GM19240 (cell line): ENCODE results near the gene CKAP2.
"Not testable (repeated sequence)": the region's sequence is repeated elsewhere in the genome, so short reads cannot be mapped to it uniquely, and the experiment has no call there.

ENCODE experiments used
- DNase-seq: peaks from one replicate; pipeline ENCODE4 v3.0.0; 2011; ENCODE audit warnings: low spot score; ENCODE audit not compliant: insufficient read length

The CKAP2 gene

GRCh38 chr13:52451135-52451804, 4.0 kb upstream of the CKAP2 start:
- no peak for DNase-seq

- DNase-seq = no peak
Measured at GRCh38 chr13:52452470-52452869, 2.8 kb upstream of the CKAP2 start.

GRCh38 chr13:52454459-52454819, 839 bp upstream of the CKAP2 start:
- peak; percentile 32 for DNase-seq

GRCh38 chr13:52455677-52456041, 381 bp downstream of the CKAP2 start:
- peak; percentile 50 for DNase-seq

GRCh38 chr13:52459668-52460067, 4.4 kb downstream of the CKAP2 start:
- DNase-seq = no peak

- DNase-seq = no peak
Measured at GRCh38 chr13:52461265-52461664, 6.0 kb downstream of the CKAP2 start.

GRCh38 chr13:52463526-52463925, 8.2 kb downstream of the CKAP2 start:
- no peak for DNase-seq

GRCh38 chr13:52468487-52468886, 13.2 kb downstream of the CKAP2 start:
- DNase-seq = not testable (repeated sequence)

GRCh38 chr13:52480677-52481428, 25.6 kb downstream of the CKAP2 start:
- DNase-seq = not testable (repeated sequence)

- not testable (repeated sequence) for DNase-seq
Measured at GRCh38 chr13:52487078-52487477, 31.8 kb downstream of the CKAP2 start.

- not testable (repeated sequence) for DNase-seq
Measured at GRCh38 chr13:52488763-52489162, 33.5 kb downstream of the CKAP2 start.

- DNase-seq = not testable (repeated sequence)
Measured at GRCh38 chr13:52491015-52491414, 35.7 kb downstream of the CKAP2 start.

GRCh38 chr13:52494241-52494640, 39.0 kb downstream of the CKAP2 start:
- not testable (repeated sequence) for DNase-seq

GRCh38 chr13:52497979-52498378, 42.7 kb downstream of the CKAP2 start:
- not testable (repeated sequence) for DNase-seq

- DNase-seq = not testable (repeated sequence)
Measured at GRCh38 chr13:52502277-52502676, 47.0 kb downstream of the CKAP2 start.

- DNase-seq = not testable (repeated sequence)
Measured at GRCh38 chr13:52505843-52506242, 50.6 kb downstream of the CKAP2 start.

GRCh38 chr13:52509532-52509931, 54.3 kb downstream of the CKAP2 start:
- DNase-seq = not testable (repeated sequence)

- not testable (repeated sequence) for DNase-seq
Measured at GRCh38 chr13:52510221-52510797, 55.0 kb downstream of the CKAP2 start.

- DNase-seq = not testable (repeated sequence)
Measured at GRCh38 chr13:52511598-52511997, 56.3 kb downstream of the CKAP2 start.

- not testable (repeated sequence) for DNase-seq
Measured at GRCh38 chr13:52513957-52514596, 58.8 kb downstream of the CKAP2 start.

- DNase-seq = not testable (repeated sequence)
Measured at GRCh38 chr13:52523323-52523722, 68.0 kb downstream of the CKAP2 start.
